ENCODE data around the gene TEX36.
A peak's percentile ranks its signal among the peaks of the same experiment; 100 is the strongest.

Gene TEX36

GRCh38 chr10:125608474-125608873 is 74.5 kb downstream of the TEX36 start:
- no peak for TF ChIP-seq USF1 (IDR thresholded peaks at IDR 0.05)
- no peak for TF ChIP-seq RAD21 (IDR thresholded peaks at IDR 0.05; ENCODE audit: low read depth)
- no peak for TF ChIP-seq TEAD4 (IDR thresholded peaks at IDR 0.05)
- TF ChIP-seq NFIC (IDR thresholded peaks at IDR 0.05): no peak
- TF ChIP-seq REST (IDR thresholded peaks at IDR 0.05; ENCODE audit: low read depth): no peak
- no peak for TF ChIP-seq TAF1 (IDR thresholded peaks at IDR 0.05; ENCODE audit: low read depth)
- no peak for TF ChIP-seq EGR1 (IDR thresholded peaks at IDR 0.05)
- TF ChIP-seq CEBPB (IDR thresholded peaks at IDR 0.05): no peak
- no peak for TF ChIP-seq FOXM1 (IDR thresholded peaks at IDR 0.05; ENCODE audit: borderline replicate concordance, low read depth)
- TF ChIP-seq TCF12 (IDR thresholded peaks at IDR 0.05; ENCODE audit: low read depth): no peak
- TF ChIP-seq MAX (IDR thresholded peaks at IDR 0.05): no peak
- TF ChIP-seq ZBTB7A (IDR thresholded peaks at IDR 0.05; ENCODE audit: low read depth): no peak
- no peak for TF ChIP-seq EP300 (IDR thresholded peaks at IDR 0.05; ENCODE audit: borderline replicate concordance)
- TF ChIP-seq YY1 (IDR thresholded peaks at IDR 0.05; ENCODE audit: low read depth): no peak

- peak; percentile 51; the same call in 1 of the 2 replicates for TF ChIP-seq USF1 (IDR thresholded peaks at IDR 0.05)
- no peak for TF ChIP-seq MAX (IDR thresholded peaks at IDR 0.05)
These were observed 75.2 kb downstream of the TEX36 start for GRCh38 chr10:125607689-125608290.

- TF ChIP-seq FOXM1 (IDR thresholded peaks at IDR 0.05; ENCODE audit: borderline replicate concordance, low read depth) (no peak), MAX (IDR thresholded peaks at IDR 0.05) (no peak), EGR1 (IDR thresholded peaks at IDR 0.05) (no peak), CEBPB (IDR thresholded peaks at IDR 0.05) (no peak), TCF12 (IDR thresholded peaks at IDR 0.05; ENCODE audit: low read depth) (no peak), RAD21 (IDR thresholded peaks at IDR 0.05; ENCODE audit: low read depth) (no peak), TAF1 (IDR thresholded peaks at IDR 0.05; ENCODE audit: low read depth) (no peak), YY1 (IDR thresholded peaks at IDR 0.05; ENCODE audit: low read depth) (no peak), NFIC (IDR thresholded peaks at IDR 0.05) (no peak), CREB1 (IDR thresholded peaks at IDR 0.05; ENCODE audit: low read depth) (no peak), EP300 (IDR thresholded peaks at IDR 0.05; ENCODE audit: borderline replicate concordance) (no peak), TEAD4 (IDR thresholded peaks at IDR 0.05) (no peak), USF1 (IDR thresholded peaks at IDR 0.05) (no peak), ZBTB7A (IDR thresholded peaks at IDR 0.05; ENCODE audit: low read depth) (no peak), REST (IDR thresholded peaks at IDR 0.05; ENCODE audit: low read depth) (no peak)
These were observed 76.5 kb downstream of the TEX36 start for GRCh38 chr10:125606414-125607010.
